Colonic mucosa (tissue), 4 donors: Measurements from ENCODE around the gene ROMO1. TPM values are rescaled to one million over a fixed set of nuclear protein-coding genes. Genes with fewer than 3 reads are reported as not detected.

Source experiments
- DNase-seq: peaks from one replicate; pipeline ENCODE4 v3.0.0-alpha.2; 2020
- H3K27ac ChIP-seq: fragments of 200-600 bp; one replicate; pipeline ENCODE4 v1.8.0; 2021
- H3K27me3 ChIP-seq: fragments of 200-600 bp; one replicate; pipeline ENCODE4 v1.8.0; 2021
- H3K36me3 ChIP-seq: fragments of 200-600 bp; one replicate; pipeline ENCODE4 v1.8.0; 2021
- H3K4me1 ChIP-seq: fragments of 200-600 bp; one replicate; pipeline ENCODE4 v1.8.0; 2021; ENCODE audit warnings: mild to moderate bottlenecking
- H3K4me3 ChIP-seq: fragments of 200-600 bp; one replicate; pipeline ENCODE4 v1.8.0; 2021
- H3K9ac ChIP-seq, 2 donors: one replicate each; pipeline ENCODE4 v1.7.0; 2013; ENCODE audit warnings: control low read depth in 2 of 2, low read depth in 2 of 2, low read length in 2 of 2
- H3K9me3 ChIP-seq: fragments of 200-600 bp; one replicate; pipeline ENCODE4 v1.8.0; 2021
- intact Hi-C: fragments of 100-400 bp; cut with DNase I; formaldehyde crosslinking; loops from one replicate; pipeline ENCODE4 v1.14.1; 2022
- total RNA-seq, 2 donors: library from RNA; stranded (reverse); fragmentation: NEBNext Ultra II Directional in 1 of 2; extraction: Animal tissue kit (Norgen Biotek cat#: 25700) in 1 of 2; gene quantifications; one replicate each; pipeline ENCODE4 v1.2.1, GENCODE V29; 2021
- TF ChIP-seq, protein P1 (sequence below): fragments of 200-600 bp; IDR thresholded peaks from one replicate; pipeline ENCODE4 v1.8.0; 2022; ENCODE audit warnings: antibody characterized with exemption, mild to moderate bottlenecking
- donor health status: healthy.
- donor health status: DM: no; HTN: no; CAD: no.
- donor health status: DM: no; HTN: no; CAD: no.

The ROMO1 gene
- total RNA-seq, 2 donors from 2014 or later: 189 to 268 TPM

DNA sequence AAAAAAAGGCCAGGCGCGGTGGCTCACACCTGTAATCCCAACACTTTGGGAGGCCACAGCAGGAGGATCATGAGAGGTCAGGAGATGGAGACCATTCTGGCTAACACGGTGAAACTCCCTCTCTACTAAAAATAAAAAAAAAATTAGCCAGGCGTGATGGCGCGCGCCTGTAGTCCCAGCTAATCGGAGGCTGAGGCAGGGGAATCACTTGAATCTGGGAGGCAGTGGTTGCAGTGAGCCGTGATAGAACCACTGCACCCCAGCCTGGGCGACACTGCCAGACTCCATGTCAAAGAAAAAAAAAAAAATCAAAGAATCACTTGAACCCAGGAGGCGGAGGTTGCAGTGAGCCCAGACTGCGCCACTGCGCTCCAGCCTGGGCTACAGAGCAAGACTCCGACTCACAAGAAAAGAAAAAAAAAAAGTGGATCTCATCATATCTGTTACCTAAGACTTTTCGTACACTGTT lies 38.7 kb downstream of the ROMO1 start:
- Histone ChIP-seq H3K36me3 (peaks cover 45% of the 10 kb centered on the region), H3K27ac (no peak overlapping the region), H3K4me1 (peaks cover 12% of the 10 kb centered on the region), H3K9me3 (no peaks in the 10 kb centered on the region), H3K27me3 (no peaks in the 10 kb centered on the region), H3K9ac (no peak overlapping the region), H3K4me3 (no peak overlapping the region)
- intact Hi-C loops: no loop called here
- DNase-seq: no peak
- TF ChIP-seq, protein P1, sequence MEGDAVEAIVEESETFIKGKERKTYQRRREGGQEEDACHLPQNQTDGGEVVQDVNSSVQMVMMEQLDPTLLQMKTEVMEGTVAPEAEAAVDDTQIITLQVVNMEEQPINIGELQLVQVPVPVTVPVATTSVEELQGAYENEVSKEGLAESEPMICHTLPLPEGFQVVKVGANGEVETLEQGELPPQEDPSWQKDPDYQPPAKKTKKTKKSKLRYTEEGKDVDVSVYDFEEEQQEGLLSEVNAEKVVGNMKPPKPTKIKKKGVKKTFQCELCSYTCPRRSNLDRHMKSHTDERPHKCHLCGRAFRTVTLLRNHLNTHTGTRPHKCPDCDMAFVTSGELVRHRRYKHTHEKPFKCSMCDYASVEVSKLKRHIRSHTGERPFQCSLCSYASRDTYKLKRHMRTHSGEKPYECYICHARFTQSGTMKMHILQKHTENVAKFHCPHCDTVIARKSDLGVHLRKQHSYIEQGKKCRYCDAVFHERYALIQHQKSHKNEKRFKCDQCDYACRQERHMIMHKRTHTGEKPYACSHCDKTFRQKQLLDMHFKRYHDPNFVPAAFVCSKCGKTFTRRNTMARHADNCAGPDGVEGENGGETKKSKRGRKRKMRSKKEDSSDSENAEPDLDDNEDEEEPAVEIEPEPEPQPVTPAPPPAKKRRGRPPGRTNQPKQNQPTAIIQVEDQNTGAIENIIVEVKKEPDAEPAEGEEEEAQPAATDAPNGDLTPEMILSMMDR: no peak

DNA sequence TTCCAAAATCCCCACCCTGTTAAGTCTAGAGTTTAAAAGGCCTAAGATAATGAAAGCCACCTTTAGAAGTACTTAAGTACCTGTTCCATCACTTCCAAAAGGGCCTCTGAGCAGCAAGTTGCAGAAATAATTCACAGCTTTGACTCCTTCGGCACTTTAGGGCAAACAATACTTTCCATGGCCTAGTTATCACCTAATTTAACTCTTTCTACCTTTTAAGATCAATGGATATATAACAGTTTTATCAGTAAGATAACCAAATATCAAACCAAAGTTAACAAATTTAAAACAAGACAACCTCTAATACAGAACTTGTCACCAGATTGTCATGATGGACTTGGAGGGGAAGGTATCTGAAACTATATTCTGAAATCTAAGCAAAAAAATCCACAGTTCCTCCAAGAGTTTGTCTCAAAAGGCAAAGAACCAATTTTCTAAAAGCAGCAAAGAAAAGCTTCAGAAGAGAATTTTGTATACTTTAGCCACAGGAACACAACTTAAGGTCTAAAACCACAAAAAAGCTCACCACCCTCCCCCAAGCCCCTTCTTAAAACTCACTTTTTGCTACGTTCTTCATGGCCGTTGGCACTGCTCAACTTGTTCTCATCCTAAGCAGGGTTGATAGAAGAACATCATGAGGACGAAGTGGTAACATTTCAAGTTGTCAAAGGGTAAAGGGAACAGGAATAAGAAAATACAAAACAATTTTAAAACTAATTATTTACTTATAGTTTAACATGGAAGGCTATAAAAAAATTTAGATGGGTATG lies 39.4 kb downstream of the ROMO1 start:
- no peaks in the 10 kb centered on the region for H3K27me3 ChIP-seq
- no peak for DNase-seq
- TF ChIP-seq, protein P1: no peak
- H3K9ac ChIP-seq: no peak overlapping the region
- no peak overlapping the region for H3K4me3 ChIP-seq
- H3K9me3 ChIP-seq: no peaks in the 10 kb centered on the region
- no peak overlapping the region for H3K27ac ChIP-seq
- H3K36me3 ChIP-seq: peaks cover 38% of the 10 kb centered on the region
- peaks cover 12% of the 10 kb centered on the region for H3K4me1 ChIP-seq
- intact Hi-C loops: no loop called here

- H3K27me3 ChIP-seq: no peaks in the 10 kb centered on the region
- no peaks in the 10 kb centered on the region for H3K9me3 ChIP-seq
- no peak overlapping the region for H3K27ac ChIP-seq
- peaks cover 30% of the 10 kb centered on the region for H3K36me3 ChIP-seq
- no peak for DNase-seq
- TF ChIP-seq, protein P1: no peak
- peak overlapping the region; percentile 75 for H3K4me3 ChIP-seq
- intact Hi-C loops: no loop called here
- H3K9ac ChIP-seq: no peak overlapping the region
- peaks cover 12% of the 10 kb centered on the region for H3K4me1 ChIP-seq
These were observed 40.3 kb downstream of the ROMO1 start for GRCh38 chr20:35739294-35740163.

DNA sequence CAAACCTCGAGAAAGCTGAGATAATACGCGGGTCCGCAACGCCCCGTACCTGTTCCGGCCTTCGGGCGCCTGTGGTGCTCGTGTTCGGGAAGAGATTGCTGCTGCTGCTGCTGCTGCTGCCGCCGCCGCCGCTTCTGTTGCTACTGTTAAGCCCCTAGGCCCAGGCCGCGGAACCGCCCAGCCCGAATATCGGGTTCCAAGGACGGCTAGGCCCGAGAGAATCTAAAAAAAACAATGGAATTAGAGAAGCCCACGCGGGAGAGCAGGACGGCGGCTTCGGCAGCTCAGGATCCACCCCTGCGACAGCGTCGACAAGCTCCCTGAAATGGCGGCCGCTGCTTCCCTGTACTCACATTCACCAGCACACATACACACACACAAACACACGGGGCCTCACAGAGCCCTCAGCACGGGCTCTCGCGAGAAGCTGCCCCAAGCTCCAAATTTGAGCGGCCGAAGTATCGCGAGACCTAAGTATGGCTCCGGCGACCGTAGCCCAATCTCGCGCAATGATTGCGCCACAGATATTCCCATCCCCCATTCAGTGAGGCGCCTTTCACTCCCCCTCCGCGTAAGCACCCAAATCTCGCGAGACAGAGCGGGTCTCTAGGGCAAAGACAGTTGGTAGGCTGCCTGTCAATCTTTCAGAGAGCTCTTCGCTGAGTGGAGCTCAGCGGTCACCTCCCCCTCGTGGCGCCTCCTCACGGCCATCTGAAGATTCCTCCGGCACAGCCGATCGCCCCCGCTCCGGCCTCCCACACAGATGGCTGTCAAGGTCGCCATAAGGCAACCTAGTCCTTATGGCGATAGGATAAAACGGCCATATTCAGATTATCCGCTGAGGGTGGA lies 42.9 kb downstream of the ROMO1 start, which contains the start of gene RBM39:
RBM39 (minus strand) TSS at position 369 of the 849 bp plus-strand sequence. CDS start 1,386 bp downstream, outside the sequence.
- Histone ChIP-seq H3K27me3 (no peaks in the 10 kb centered on the region), H3K36me3 (peaks cover 19% of the 10 kb centered on the region), H3K27ac (peak within 1 kb of the TSS; percentile 99), H3K9ac (peak within 1 kb of the TSS; percentile 97 to 98), H3K4me1 (peaks cover 12% of the 10 kb centered on the region), H3K4me3 (peak within 1 kb of the TSS; percentile 75), H3K9me3 (no peaks in the 10 kb centered on the region)
- peak; percentile 100 for DNase-seq
- TF ChIP-seq, protein P1: peak; percentile 21
- intact Hi-C loops: no loop called here
